Measurements from ENCODE around the gene TRIM37.
"Not testable (repeated sequence)": the region's sequence is repeated elsewhere in the genome, so short reads cannot be mapped to it uniquely, and the experiment has no call there.

The TRIM37 gene

GRCh38 chr17:59108400-59109102 lies 1.9 kb upstream of the TRIM37 start:
- DNase-seq, result no peak

- DNase-seq, result no peak
Measured at GRCh38 chr17:59107306-59107670, 608 bp upstream of the TRIM37 start.

- peak; percentile 27 for DNase-seq
Measured at GRCh38 chr17:59105852-59106462, 723 bp downstream of the TRIM37 start.

GRCh38 chr17:59101178-59101577 lies 5.5 kb downstream of the TRIM37 start:
- DNase-seq, result no peak

GRCh38 chr17:59097876-59098275 lies 8.8 kb downstream of the TRIM37 start:
- no peak for DNase-seq

- DNase-seq, result no peak
Measured at GRCh38 chr17:59094861-59095530, 11.7 kb downstream of the TRIM37 start.

- DNase-seq, result peak; percentile 91
Measured at GRCh38 chr17:59093702-59094231, 12.9 kb downstream of the TRIM37 start.

GRCh38 chr17:59093145-59093701 lies 13.5 kb downstream of the TRIM37 start:
- DNase-seq, result no peak

- not testable (repeated sequence) for DNase-seq
Measured at GRCh38 chr17:59090593-59090992, 16.1 kb downstream of the TRIM37 start.

GRCh38 chr17:59084154-59084553 lies 22.5 kb downstream of the TRIM37 start:
- no peak for DNase-seq

- DNase-seq, result peak; percentile 44
Measured at GRCh38 chr17:59074494-59074893, 32.2 kb downstream of the TRIM37 start.

GRCh38 chr17:59073972-59074371 lies 32.7 kb downstream of the TRIM37 start:
- DNase-seq, result no peak

- DNase-seq, result no peak
Measured at GRCh38 chr17:59069856-59070255, 36.8 kb downstream of the TRIM37 start.

GRCh38 chr17:59067756-59068155 lies 38.9 kb downstream of the TRIM37 start:
- DNase-seq, result no peak

- DNase-seq, result no peak
Measured at GRCh38 chr17:59067340-59067739, 39.3 kb downstream of the TRIM37 start.

- no peak for DNase-seq
Measured at GRCh38 chr17:59062509-59062908, 44.2 kb downstream of the TRIM37 start.

- no peak for DNase-seq
Measured at GRCh38 chr17:59056857-59057256, 49.8 kb downstream of the TRIM37 start.

GRCh38 chr17:59049798-59050197 lies 56.9 kb downstream of the TRIM37 start:
- DNase-seq, result no peak

GRCh38 chr17:59047616-59048015 lies 59.1 kb downstream of the TRIM37 start:
- DNase-seq, result no peak

GRCh38 chr17:59046192-59046591 lies 60.5 kb downstream of the TRIM37 start:
- no peak for DNase-seq

GRCh38 chr17:59038734-59039133 lies 67.9 kb downstream of the TRIM37 start:
- DNase-seq, result no peak

GRCh38 chr17:59037960-59038359 lies 68.7 kb downstream of the TRIM37 start:
- DNase-seq, result no peak

- no peak for DNase-seq
Measured at GRCh38 chr17:59030811-59031210, 75.9 kb downstream of the TRIM37 start.

All from fibroblast of skin of abdomen (primary cell).